Heart left ventricle (tissue), 16 donors: Measurements from ENCODE around the gene EFHD1. TPM values are rescaled to one million over a fixed set of nuclear protein-coding genes. Genes with fewer than 3 reads are reported as not detected.
"Not testable (repeated sequence)": the region's sequence is repeated elsewhere in the genome, so short reads cannot be mapped to it uniquely, and the experiment has no call there.

Experiments
- ATAC-seq, 4 donors: fragments of 200-7000 bp; cut with Tn5 transposase; one replicate each; pipeline ENCODE4 v1.9.1; 2020 to 2022; ENCODE audit warnings: moderate library complexity in 4 of 4, mild to moderate bottlenecking in 3 of 4, moderate number of reproducible peaks in 1 of 4
- DNase-seq, 5 donors: peaks; one replicate each; pipeline ENCODE4 v3.0.0-alpha.2; 2020
- H3K27ac ChIP-seq, 12 donors: fragments of 200-600 bp; sonication (generic) in 4 of 12; one replicate each; pipeline versions ENCODE4 v1.5.0 to v1.8.0; 2016 to 2022; ENCODE audit warnings: mild to moderate bottlenecking in 2 of 12
- H3K27me3 ChIP-seq, 9 donors: fragments of 200-600 bp; sonication (generic) in 2 of 9; one replicate each; pipeline versions ENCODE4 v1.5.1 to v1.8.0; 2016 to 2022; ENCODE audit warnings: mild to moderate bottlenecking in 3 of 9
- H3K36me3 ChIP-seq, 9 donors: fragments of 200-600 bp; sonication (generic) in 2 of 9; one replicate each; pipeline versions ENCODE4 v1.5.0 to v1.8.0; 2018 to 2022; ENCODE audit warnings: mild to moderate bottlenecking in 2 of 9
- H3K4me1 ChIP-seq, 12 donors: fragments of 200-600 bp; sonication (generic) in 4 of 12; one replicate each; pipeline versions ENCODE4 v1.5.0 to v1.8.0; 2016 to 2022; ENCODE audit warnings: mild to moderate bottlenecking in 3 of 12
- H3K4me3 ChIP-seq, 12 donors: fragments of 200-600 bp; sonication (generic) in 4 of 12; one replicate each; pipeline versions ENCODE4 v1.5.0 to v1.8.0; 2017 to 2022; ENCODE audit warnings: mild to moderate bottlenecking in 9 of 12, moderate library complexity in 4 of 12
- H3K9me3 ChIP-seq, 12 donors: fragments of 200-600 bp; sonication (generic) in 4 of 12; one replicate each; pipeline versions ENCODE4 v1.5.0 to v1.8.0; 2016 to 2022; ENCODE audit warnings: mild to moderate bottlenecking in 1 of 12
- CTCF ChIP-seq, 12 donors: fragments of 200-600 bp; sonication (generic) in 4 of 12; IDR thresholded peaks; one replicate each; pipeline versions ENCODE4 v1.5.0 to v1.8.0; 2018 to 2022; ENCODE audit warnings: antibody characterized with exemption in 12 of 12, mild to moderate bottlenecking in 5 of 12
- POLR2A ChIP-seq, 2 donors: fragments of 450-650 bp; IDR thresholded peaks; one replicate each; pipeline ENCODE4 v1.6.1; 2017; ENCODE audit warnings: antibody characterized with exemption in 2 of 2, mild to moderate bottlenecking in 2 of 2, moderate library complexity in 2 of 2
- WGBS, 4 donors: extraction: QIAGEN DNeasy Blood & Tissue Kit in 2 of 4; methylation state at CpG; one replicate each; pipeline versions ENCODE4 v1.1.5 to v1.1.7; 2013 to 2018; 5-methylcytosine and 5-hydroxymethylcytosine counted together
- intact Hi-C, 10 donors: fragments of 100-400 bp; cut with DNase I; formaldehyde crosslinking; loops; one replicate each; pipeline versions ENCODE4 v1.11.1 to v1.14.2; 2022
- polyA plus RNA-seq, 2 donors: library from polyadenylated mRNA; stranded (reverse); fragments of 200-250 nt; gene quantifications; one replicate each; pipeline ENCODE4 v1.2.3, GENCODE V29; 2013
- total RNA-seq, 9 donors: library from RNA; depleted of rRNA in 2 of 9; stranded (reverse); fragments of >200 nt in 2 of 9; fragmentation: NEBNext Ultra II Directional in 3 of 9; extraction: Animal tissue kit (Norgen Biotek cat#: 25700) in 3 of 9; gene quantifications; one replicate each; pipeline versions ENCODE4 v1.1.0 to v1.2.4, GENCODE V29; 2016 to 2023
- donor health status: ischemic (EF 13 %, LVEDD 7.1; RV severe dilation, severe dysfunction).
- donor health status: healthy with polysubstance abuse.
- donor health status: DM: no; HTN: yes; CAD: no.
- donor health status: DM: no; HTN: no; CAD: no.
- donor health status: ischemic (EF 25% LVEDD 6.9; RV normal size, moderate dysfunction).
- donor health status: ischemic (EF 25% LVEDD 5.7; RV mildly dilated, moderate dysfunction).
- donor health status: healthy.
- donor health status: DM: yes; HTN: yes; CAD: no.
- donor health status: ischemic (EF 35%, LVEDD 5.7; RV mildly dilated, moderate dysfunction).
- donor health status: nonischemic (EF 11% LVEDD 7.7; RV severe dilation, severe dysfunction).
- donor health status: DM: yes; HTN: yes; CAD: no.
- donor health status: PGD.
- donor health status: ischemic (EF 29% LVEDD 5.4; RV normal size, mild dysfunction).
- donor health status: nonischemic (EF 23%, LVEDD 6.1; RV moderate dilation, normal function).

The EFHD1 gene
- total and polyA plus RNA-seq, 11 donors, result 9.0 to 44.8 (median 20.7) TPM

GRCh38 chr2:232681527-232681926 lies 48.1 kb downstream of the EFHD1 start:
- ATAC-seq (no peak), DNase-seq (no peak)
- intact Hi-C loops, result no loop called here
- Histone ChIP-seq H3K4me3 (no peak overlapping the region), H3K9me3 (no peaks in the 10 kb centered on the region), H3K27ac (no peak overlapping the region), H3K36me3 (peaks cover 0 to 40% (median 4%) of the 10 kb centered on the region in 9 donors), H3K4me1 (no peaks in the 10 kb centered on the region), H3K27me3 (no peaks in the 10 kb centered on the region)
- WGBS, 4 donors, result 79 to 84% (median 82%) methylated on average over 10 of the region's 10 CpGs
- TF ChIP-seq CTCF (IDR thresholded peaks at IDR 0.05), result no peak
- TF ChIP-seq POLR2A (IDR thresholded peaks at IDR 0.05), result no peak

- ATAC-seq (no peak), DNase-seq (no peak)
- WGBS, 4 donors, result 32 to 49% (median 46%) methylated on average over 1 of the region's 1 CpG
- no peak for TF ChIP-seq CTCF (IDR thresholded peaks at IDR 0.05)
- no peak for TF ChIP-seq POLR2A (IDR thresholded peaks at IDR 0.05)
- intact Hi-C loops, result no loop called here
- H3K27me3 ChIP-seq, result no peaks in the 10 kb centered on the region
- H3K4me3 ChIP-seq, result no peak overlapping the region
- H3K9me3 ChIP-seq, result no peaks in the 10 kb centered on the region
- H3K36me3 ChIP-seq, result peaks cover 0 to 25% (median 3%) of the 10 kb centered on the region in 9 donors
- H3K4me1 ChIP-seq, result no peaks in the 10 kb centered on the region
- no peak overlapping the region for H3K27ac ChIP-seq
Measured at GRCh38 chr2:232683368-232683767, 50.0 kb downstream of the EFHD1 start.

- H3K27me3 ChIP-seq, DNase-seq, H3K4me3 ChIP-seq, ATAC-seq, H3K4me1 ChIP-seq, intact Hi-C loops, H3K27ac ChIP-seq, H3K9me3 ChIP-seq: not testable (repeated sequence)
- 85 to 95% (median 94%) methylated on average over 6 of the region's 6 CpGs for WGBS, 4 donors
- H3K36me3 ChIP-seq, result peaks cover 0 to 16% (median 3%) of the 10 kb centered on the region in 9 donors
Measured at GRCh38 chr2:232685391-232685790, 52.0 kb downstream of the EFHD1 start.

GRCh38 chr2:232687382-232688160 lies 54.2 kb downstream of the EFHD1 start:
- Histone ChIP-seq H3K4me3 (no peak overlapping the region), H3K27ac (no peak overlapping the region), H3K9me3 (peaks cover 0 to 5% (median 0%) of the 10 kb centered on the region in 12 donors), H3K4me1 (peaks cover 0 to 9% (median 0%) of the 10 kb centered on the region in 12 donors), H3K27me3 (no peaks in the 10 kb centered on the region), H3K36me3 (peaks cover 0 to 5% (median 0%) of the 10 kb centered on the region in 9 donors)
- TF ChIP-seq CTCF (IDR thresholded peaks at IDR 0.05) (no peak), POLR2A (IDR thresholded peaks at IDR 0.05) (no peak)
- peak in 1 of 4 donors; percentile 12 for ATAC-seq
- WGBS, 4 donors, result 83 to 85% (median 85%) methylated on average over 10 to 11 of the region's 11 CpGs
- DNase-seq, result no peak
- intact Hi-C loops, result no loop called here
